Measurements from ENCODE around the gene CNTRL. TPM values are rescaled to one million over a fixed set of nuclear protein-coding genes. Genes with fewer than 3 reads are reported as not detected.

The CNTRL gene
- total and polyA plus RNA-seq, 2 of the 8 experiments (the other 6 are each of a cell fraction or from before 2014, with no cell fraction given): 5.1 to 13.9 TPM

DNA sequence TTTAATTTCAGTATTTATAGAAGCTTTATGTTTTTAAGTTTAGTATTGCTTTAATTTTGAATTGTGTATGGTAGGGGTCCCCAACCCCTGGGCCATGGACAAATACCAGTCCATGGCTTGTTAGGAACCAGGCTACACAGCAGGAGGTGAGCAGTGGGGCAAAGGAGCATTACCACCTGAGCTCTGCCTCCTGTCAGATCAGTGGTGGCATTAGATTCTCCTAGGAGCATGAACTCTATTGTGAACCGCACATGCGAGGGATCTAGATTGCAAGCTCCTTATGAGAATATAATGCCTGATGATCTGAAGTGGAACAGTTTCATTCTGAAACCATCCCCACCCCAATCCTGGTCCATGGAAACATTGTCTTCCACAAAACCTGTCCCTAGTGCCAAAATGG, 26.6 kb upstream of the CNTRL start:
- Histone ChIP-seq H3K14ac (ENCODE audit: insufficient read length) (no peak overlapping the region), H3K4me1 (replicated peaks in 1 of 4; ENCODE audit: control insufficient read depth in 3 of 4, insufficient read depth in 4 of 4, low read length in 3 of 4) (no peaks in the 10 kb centered on the region), H2BK20ac (ENCODE audit: low read length) (no peak overlapping the region), H2AFZ (ENCODE audit: low read length) (no peak overlapping the region), H3K23ac (ENCODE audit: insufficient read length) (no peak overlapping the region), H3K4ac (replicated peaks; ENCODE audit: insufficient read length, low read depth, low read length) (no peak overlapping the region), H3K27me3 (replicated peaks in 1 of 4; ENCODE audit: control insufficient read depth in 3 of 4, extremely low read depth in 1 of 4, insufficient read depth in 3 of 4, low read length in 3 of 4) (no peaks in the 10 kb centered on the region), H2BK5ac (ENCODE audit: low read depth, low read length) (no peak overlapping the region), H4K8ac (ENCODE audit: extremely low read depth, insufficient read depth, low read length) (no peak overlapping the region), H2AK5ac (ENCODE audit: low read depth, low read length) (no peak overlapping the region), H4K91ac (replicated peaks; ENCODE audit: insufficient read length, low read length) (no peak overlapping the region), H3K18ac (ENCODE audit: extremely low read depth, low read length) (no peak overlapping the region), H3K4me2 (ENCODE audit: insufficient read depth in 1 of 2, low read depth in 2 of 2, low read length in 2 of 2) (no peak overlapping the region), H3K23me2 (ENCODE audit: low read depth, low read length) (no peaks in the 10 kb centered on the region), H3K27ac (ENCODE audit: low read depth, low read length) (no peak overlapping the region), H2BK15ac (ENCODE audit: low read length) (no peak overlapping the region), H4K5ac (ENCODE audit: insufficient read length, low read depth, low read length) (no peak overlapping the region), H3K56ac (replicated peaks; ENCODE audit: insufficient read length, low read depth, low read length) (no peak overlapping the region), H3K79me1 (ENCODE audit: low read depth, low read length) (no peaks in the 10 kb centered on the region), H4K20me1 (replicated peaks in 1 of 2; ENCODE audit: control insufficient read depth in 1 of 2, insufficient read depth in 2 of 2, low read length in 2 of 2) (no peaks in the 10 kb centered on the region), H3K4me3 (ENCODE audit: extremely low read depth in 1 of 4, insufficient read depth in 2 of 4, low read depth in 3 of 4, low read length in 4 of 4) (no peak overlapping the region), H2BK120ac (replicated peaks; ENCODE audit: low read depth, low read length) (no peak overlapping the region), H3K79me2 (ENCODE audit: control insufficient read depth in 1 of 2, insufficient read depth in 2 of 2, low read length in 2 of 2) (no peaks in the 10 kb centered on the region), H3K9ac (replicated peaks in 1 of 4; ENCODE audit: extremely low read depth in 1 of 4, low read depth in 3 of 4, low read length in 3 of 4) (no peak overlapping the region), H2BK12ac (ENCODE audit: low read depth, low read length) (no peak overlapping the region), H3K9me3 (ENCODE audit: insufficient read depth in 2 of 2, low read depth in 1 of 2, low read length in 1 of 2) (no peaks in the 10 kb centered on the region), H3K36me3 (ENCODE audit: control insufficient read depth in 2 of 4, insufficient read depth in 4 of 4, low read length in 3 of 4) (no peaks in the 10 kb centered on the region)
- CTCF ChIA-PET (ENCODE audit: partially characterized antibody): interaction anchor here (0.8 to 5.9 kb wide), 4 partner anchors 13 to 67 kb away, joined by 3 to 41 read pairs (median 4); no protein-coding TSS in a partner anchor
- WGBS, 2 experiments (ENCODE audit: extremely low coverage in 1 of 2, insufficient coverage in 1 of 2, insufficient read length in 1 of 2, insufficient replicate concordance in 2 of 2, low coverage in 1 of 2, low lambda C conversion rate in 2 of 2, missing lambda C conversion rate in 1 of 2): 91% methylated on average over 2 of the region's 2 CpGs; no CpG with 5 or more reads in 1 of the 2 experiments
- POLR2A ChIA-PET (ENCODE audit: partially characterized antibody): no interaction called here
- FAIRE-seq (no peak), DNase-seq (ENCODE audit: low read depth in 1 of 2, low spot score in 2 of 2) (no peak)
- no peak for TF ChIP-seq SP2 (IDR thresholded peaks at IDR 0.05; ENCODE audit: low read length)
- TF ChIP-seq POLR2AphosphoS5 (IDR thresholded peaks at IDR 0.05; ENCODE audit: low read depth, low read length): no peak
- no peak for TF ChIP-seq BACH1 (IDR thresholded peaks at IDR 0.05; ENCODE audit: low read length)
- no peak for TF ChIP-seq SAP30 (IDR thresholded peaks at IDR 0.05; ENCODE audit: insufficient read depth, insufficient replicate concordance, low read length)
- TF ChIP-seq RBBP5 (IDR thresholded peaks at IDR 0.05; ENCODE audit: borderline replicate concordance, low read depth, low read length): no peak
- TF ChIP-seq TBP (IDR thresholded peaks at IDR 0.05; ENCODE audit: low read depth, low read length): no peak
- TF ChIP-seq CEBPB (IDR thresholded peaks at IDR 0.05; ENCODE audit: low read depth, low read length): no peak
- no peak for TF ChIP-seq JUN (IDR thresholded peaks at IDR 0.05; ENCODE audit: low read depth, low read length)
- no peak for TF ChIP-seq GABPA (IDR thresholded peaks at IDR 0.05; ENCODE audit: borderline replicate concordance, insufficient read depth, low read length)
- no peak for TF ChIP-seq RAD21 (IDR thresholded peaks at IDR 0.05 in 1 of 2, conservative IDR thresholded peaks at IDR 0.05 in 1 of 2; ENCODE audit: low read depth in 2 of 2, low read length in 2 of 2)
- no peak for TF ChIP-seq RFX5 (IDR thresholded peaks at IDR 0.05; ENCODE audit: borderline replicate concordance, low read depth, low read length)
- no peak for TF ChIP-seq GTF2F1 (IDR thresholded peaks at IDR 0.05; ENCODE audit: borderline replicate concordance, low read depth, low read length)
- no peak for TF ChIP-seq RNF2 (IDR thresholded peaks at IDR 0.05; ENCODE audit: borderline replicate concordance, low read depth, low read length, missing control alignments, poor library complexity, severe bottlenecking)
